ENCODE results near the gene AKT2. TPM values are rescaled to one million over a fixed set of nuclear protein-coding genes. Genes with fewer than 3 reads are reported as not detected.
A peak's percentile ranks its signal among the peaks of the same experiment; 100 is the strongest.
"Not testable (repeated sequence)": the region's sequence is repeated elsewhere in the genome, so short reads cannot be mapped to it uniquely, and the experiment has no call there.

Gene AKT2
- total and polyA plus RNA-seq, 10 of the 15 experiments (the other 5 are each of a cell fraction or from before 2014, with no cell fraction given) = 1.0 to 185 (median 71.5) TPM

- TF ChIP-seq, protein P1, sequence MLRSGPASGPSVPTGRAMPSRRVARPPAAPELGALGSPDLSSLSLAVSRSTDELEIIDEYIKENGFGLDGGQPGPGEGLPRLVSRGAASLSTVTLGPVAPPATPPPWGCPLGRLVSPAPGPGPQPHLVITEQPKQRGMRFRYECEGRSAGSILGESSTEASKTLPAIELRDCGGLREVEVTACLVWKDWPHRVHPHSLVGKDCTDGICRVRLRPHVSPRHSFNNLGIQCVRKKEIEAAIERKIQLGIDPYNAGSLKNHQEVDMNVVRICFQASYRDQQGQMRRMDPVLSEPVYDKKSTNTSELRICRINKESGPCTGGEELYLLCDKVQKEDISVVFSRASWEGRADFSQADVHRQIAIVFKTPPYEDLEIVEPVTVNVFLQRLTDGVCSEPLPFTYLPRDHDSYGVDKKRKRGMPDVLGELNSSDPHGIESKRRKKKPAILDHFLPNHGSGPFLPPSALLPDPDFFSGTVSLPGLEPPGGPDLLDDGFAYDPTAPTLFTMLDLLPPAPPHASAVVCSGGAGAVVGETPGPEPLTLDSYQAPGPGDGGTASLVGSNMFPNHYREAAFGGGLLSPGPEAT (IDR thresholded peaks at IDR 0.05; ENCODE audit: low read depth) = no peak
- TF ChIP-seq ATF2 (IDR thresholded peaks at IDR 0.05; ENCODE audit: low read length) (no peak), MTA2 (IDR thresholded peaks at IDR 0.05; ENCODE audit: low read depth) (0 out of 2 replicates have a peak, but pooled peaks have one; percentile 38)
Measured at GRCh38 chr19:40284501-40285352, at the start of gene AKT2 (continued).

DNA sequence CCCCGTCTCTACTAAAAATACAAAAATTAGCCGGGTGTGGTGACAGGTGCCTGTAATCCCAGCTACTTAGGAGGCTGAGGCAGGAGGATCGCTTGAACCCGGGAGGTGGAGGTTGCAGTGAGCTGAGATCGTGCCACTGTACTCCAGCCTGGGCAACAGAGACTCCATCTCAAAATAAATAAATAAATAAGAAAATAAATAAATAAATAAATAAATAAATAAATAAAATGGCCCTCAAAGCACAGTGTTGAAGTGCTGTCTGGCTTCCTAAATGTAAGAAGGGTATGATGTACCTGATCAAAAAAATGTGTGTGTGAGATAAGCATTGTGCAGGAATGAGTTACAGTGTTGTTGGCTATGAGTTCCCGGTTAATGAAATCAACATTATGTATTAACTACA is 47.9 kb upstream of the AKT2 start:
- ATAC-seq; H2AFZ ChIP-seq (ENCODE audit: control insufficient read depth, low read depth, low read length); H3K4me3 ChIP-seq; H3K9me3 ChIP-seq (replicated peaks; ENCODE audit: control insufficient read depth, insufficient read depth, low read length); SMC1A ChIA-PET (ENCODE audit: uncharacterized antibody, unreplicated experiment); POLR2A ChIA-PET; H3K4me2 ChIP-seq (ENCODE audit: control insufficient read depth, insufficient read depth); H4K20me1 ChIP-seq (ENCODE audit: control insufficient read depth, insufficient read depth); RAD21 ChIA-PET (ENCODE audit: unreplicated experiment); H3K9ac ChIP-seq (ENCODE audit: control insufficient read depth, insufficient read depth, low read length); in situ Hi-C loops (cut with MboI); DNase-seq (ENCODE audit: low read depth, low spot score); intact Hi-C loops (cut with micrococcal nuclease; ENCODE audit: unreplicated experiment); H3K79me2 ChIP-seq (ENCODE audit: control insufficient read depth, insufficient read depth, low read length); BruUV-seq (replicated peaks); H3K27me3 ChIP-seq (replicated peaks in 1 of 2; ENCODE audit: control insufficient read depth in 2 of 2, insufficient read depth in 2 of 2, low read length in 1 of 2); H3K4me1 ChIP-seq (ENCODE audit: control insufficient read depth, insufficient read depth, low read length); H3K27ac ChIP-seq (ENCODE audit: control insufficient read depth, insufficient read depth); FAIRE-seq: not testable (repeated sequence)
- H3K36me3 ChIP-seq (ENCODE audit: control insufficient read depth in 2 of 2, insufficient read depth in 2 of 2, low read length in 1 of 2) = peaks cover 22 to 23% of the 10 kb centered on the region in 2 experiments
- 97% methylated on average over 6 of the region's 6 CpGs for WGBS (ENCODE audit: insufficient coverage, insufficient replicate concordance, low lambda C conversion rate, missing lambda C conversion rate)
- CTCF ChIA-PET = interaction anchor here (1.6 kb wide), 1 partner anchor 28 kb away, joined by 3 read pairs; no protein-coding TSS in a partner anchor

Data from GM12878 (cell line).